Mucosa of gallbladder (tissue), 1 donor: ENCODE data around the gene EHHADH. TPM values are rescaled to one million over a fixed set of nuclear protein-coding genes. Genes with fewer than 3 reads are reported as not detected.
"Not testable (repeated sequence)": the region's sequence is repeated elsewhere in the genome, so short reads cannot be mapped to it uniquely, and the experiment has no call there.

Source experiments
- DNase-seq: peaks from one replicate; pipeline ENCODE4 v3.0.0-alpha.2; 2020; ENCODE audit warnings: low spot score
- total RNA-seq: library from RNA; stranded (reverse); gene quantifications from one replicate; pipeline ENCODE4 v1.2.1, GENCODE V29; 2021
- donor health status: DM: no; HTN: no; CAD: no.

The EHHADH gene
- total RNA-seq, 1 donor from 2014 or later: 25.0 TPM

- no peak for DNase-seq
These were observed 2.6 kb downstream of the EHHADH start for GRCh38 chr3:185251272-185251671.

GRCh38 chr3:185250653-185251052 lies 3.2 kb downstream of the EHHADH start:
- no peak for DNase-seq

GRCh38 chr3:185250247-185250646 lies 3.6 kb downstream of the EHHADH start:
- no peak for DNase-seq

GRCh38 chr3:185242642-185243041 lies 11.2 kb downstream of the EHHADH start:
- no peak for DNase-seq

DNA sequence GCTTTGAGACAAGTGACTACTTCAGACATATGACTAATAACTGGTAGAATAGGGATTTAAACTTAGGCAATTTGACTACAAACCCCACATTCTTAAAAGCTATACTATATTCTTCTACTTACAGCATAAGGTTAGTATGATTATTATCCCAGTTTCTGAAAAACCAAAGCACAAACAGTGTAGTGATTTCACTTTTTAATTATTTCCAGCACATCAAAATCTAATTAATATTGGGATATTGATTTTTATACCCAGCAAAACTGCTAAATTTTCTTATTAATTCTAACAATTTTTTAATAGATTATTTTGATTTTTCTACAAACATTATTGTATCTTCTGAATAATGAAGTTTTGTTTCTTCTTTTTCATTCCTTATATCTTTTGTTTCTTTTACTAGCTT lies 16.9 kb downstream of the EHHADH start:
- no peak for DNase-seq

- no peak for DNase-seq
These were observed 20.5 kb downstream of the EHHADH start for GRCh38 chr3:185233328-185233727.

DNA sequence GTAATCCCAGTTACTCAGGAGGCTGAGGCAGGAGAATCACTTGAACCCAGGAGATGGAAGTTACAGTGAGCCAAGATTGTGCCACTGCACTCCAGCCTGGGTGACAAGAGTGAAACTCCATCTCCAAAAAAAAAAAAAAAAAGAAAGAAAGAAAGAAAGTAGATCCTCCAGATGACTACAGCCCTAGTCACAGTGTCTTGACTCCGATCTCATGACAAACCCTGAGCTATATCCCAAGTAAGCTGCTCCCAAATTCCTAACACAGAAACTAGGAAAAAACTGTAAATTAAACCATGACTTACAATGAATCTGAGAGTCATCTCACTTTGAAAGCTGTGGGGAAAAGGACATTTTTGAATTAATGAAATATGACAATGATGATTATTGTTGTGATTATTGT lies 27.3 kb downstream of the EHHADH start:
- not testable (repeated sequence) for DNase-seq

DNA sequence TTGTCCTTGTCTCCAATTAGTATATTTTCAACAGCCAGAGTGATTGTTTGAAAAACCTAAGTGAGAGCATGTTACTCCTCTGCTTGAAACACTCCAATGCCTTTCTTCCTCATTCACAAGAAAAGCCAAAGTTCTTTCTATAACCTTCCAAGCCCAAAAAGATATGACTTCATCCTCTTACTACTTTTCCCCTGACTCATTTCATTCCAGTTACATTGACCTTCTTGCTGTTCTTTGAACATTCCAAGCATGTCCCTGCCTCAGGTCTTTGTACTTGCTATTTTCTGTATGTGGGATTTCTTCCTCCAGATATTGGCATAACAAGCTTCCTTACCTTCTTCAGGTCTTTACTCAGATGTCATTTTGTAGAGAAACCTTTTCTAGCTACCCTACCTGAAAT lies 28.3 kb downstream of the EHHADH start:
- DNase-seq: no peak

- no peak for DNase-seq
These were observed 28.8 kb downstream of the EHHADH start for GRCh38 chr3:185225080-185225479.

DNA sequence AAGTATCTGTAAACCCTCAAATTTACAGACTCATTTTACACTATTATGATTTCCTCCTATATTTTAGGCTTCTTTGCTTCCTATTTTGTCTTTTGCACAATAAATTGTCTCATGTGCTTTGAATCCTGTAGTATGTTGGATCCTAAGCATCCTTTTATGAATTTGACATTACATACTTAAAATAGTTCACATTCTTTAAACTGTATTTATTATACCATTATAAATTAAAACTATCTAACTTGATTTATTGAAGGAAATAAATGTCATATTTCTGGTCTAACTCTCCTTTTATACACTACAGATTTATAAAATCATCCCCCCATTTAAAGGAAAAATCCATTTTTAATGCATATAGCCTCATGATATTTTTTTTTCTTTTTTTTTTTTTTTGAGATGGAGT lies 32.6 kb downstream of the EHHADH start:
- no peak for DNase-seq

- no peak for DNase-seq
These were observed 37.3 kb downstream of the EHHADH start for GRCh38 chr3:185216607-185216958.

DNA sequence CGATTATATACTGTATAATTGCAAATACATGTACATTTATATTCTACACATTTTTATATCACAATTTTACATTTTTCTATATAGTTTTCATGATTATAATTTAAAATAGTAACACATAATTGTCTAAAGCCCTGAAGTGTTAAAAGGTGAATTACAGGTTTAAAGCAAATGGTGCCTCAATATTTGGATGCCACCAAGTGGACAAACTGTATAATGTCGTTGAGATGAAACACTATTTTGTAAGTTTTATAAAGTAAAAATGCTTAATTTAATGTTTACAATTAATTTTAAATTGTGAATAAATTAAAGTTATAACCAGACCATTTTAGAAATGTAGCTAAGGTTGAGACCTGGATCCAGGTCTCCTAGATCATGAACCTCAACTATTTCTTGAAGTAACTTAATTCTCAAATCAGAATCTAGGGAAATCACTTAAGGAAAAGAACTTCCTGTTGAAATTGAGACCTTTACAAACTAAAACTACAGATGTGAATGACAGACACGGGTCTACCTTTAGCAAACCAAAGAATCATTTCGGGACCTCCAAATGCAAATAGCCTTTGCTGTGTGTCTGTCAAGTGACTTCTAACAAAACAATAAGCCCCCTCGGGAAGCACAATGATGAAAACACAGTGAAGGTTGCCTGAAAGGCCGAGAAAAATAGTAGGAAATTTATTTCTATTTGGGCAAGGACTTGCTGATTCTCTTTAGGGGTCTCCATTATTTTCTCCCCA lies 37.8 kb downstream of the EHHADH start:
- DNase-seq: no peak

DNA sequence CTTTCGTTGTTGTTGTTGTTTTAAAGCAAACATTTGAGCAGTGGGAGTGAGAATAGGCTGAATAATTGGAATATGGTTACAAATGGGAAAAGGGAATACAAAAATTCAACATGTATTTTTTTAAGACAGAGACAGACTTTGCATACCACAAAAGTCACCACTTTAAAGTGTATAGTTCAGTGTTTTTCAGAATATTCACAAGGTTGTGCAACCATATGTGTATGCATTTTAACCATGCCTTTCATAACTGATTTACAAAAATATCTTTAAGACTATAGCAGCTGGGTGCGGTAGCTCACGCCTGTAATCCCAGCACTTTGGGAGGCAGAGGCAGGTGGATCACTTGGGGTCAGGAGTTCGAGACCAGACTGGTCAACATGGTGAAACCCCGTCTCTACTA lies 41.3 kb downstream of the EHHADH start:
- DNase-seq: no peak

GRCh38 chr3:185212086-185212485 lies 41.8 kb downstream of the EHHADH start:
- DNase-seq: no peak

- no peak for DNase-seq
These were observed 43.2 kb downstream of the EHHADH start for GRCh38 chr3:185210621-185211142.

- DNase-seq: no peak
These were observed 45.0 kb downstream of the EHHADH start for GRCh38 chr3:185208823-185209222.

DNA sequence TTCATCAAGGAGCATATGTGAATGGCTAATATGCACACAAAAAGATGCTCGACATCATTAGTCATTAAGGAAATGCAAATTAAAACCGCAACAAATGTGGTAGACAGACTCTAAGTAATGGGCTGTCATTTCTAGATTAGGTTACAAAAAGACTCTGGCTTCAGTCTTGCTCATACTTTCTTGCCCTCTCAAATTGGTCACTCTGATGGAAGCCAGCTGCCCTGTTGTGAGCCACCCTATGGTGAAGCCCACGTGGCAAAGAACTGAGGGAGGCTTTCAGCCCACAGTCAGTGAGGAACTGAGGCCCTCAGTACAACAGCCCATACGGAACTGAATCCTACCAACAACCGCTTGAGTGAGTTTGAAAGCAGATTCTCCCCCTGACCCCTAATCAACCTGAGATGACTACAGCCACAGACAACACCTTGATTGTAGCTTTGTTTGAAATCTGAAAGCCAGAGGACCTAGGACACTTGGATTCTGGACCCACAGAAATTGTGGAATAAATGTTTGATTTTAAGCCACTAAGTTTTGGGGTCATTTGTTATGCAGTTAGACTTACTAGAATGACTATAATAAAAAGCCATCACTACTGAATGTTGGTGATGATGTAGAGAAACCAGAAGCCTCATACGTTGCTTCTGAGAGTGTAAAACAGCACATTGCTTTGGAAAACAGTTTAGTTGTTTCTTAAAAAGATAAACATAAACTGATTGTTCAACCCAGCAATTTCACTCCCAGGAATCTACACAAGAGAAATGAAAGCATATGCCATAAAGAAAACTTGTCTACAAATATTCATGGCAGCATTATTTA lies 45.7 kb downstream of the EHHADH start:
- DNase-seq: no peak

GRCh38 chr3:185207481-185207880 lies 46.4 kb downstream of the EHHADH start:
- DNase-seq: no peak

GRCh38 chr3:185205865-185206264 lies 48.0 kb downstream of the EHHADH start:
- DNase-seq: no peak

DNA sequence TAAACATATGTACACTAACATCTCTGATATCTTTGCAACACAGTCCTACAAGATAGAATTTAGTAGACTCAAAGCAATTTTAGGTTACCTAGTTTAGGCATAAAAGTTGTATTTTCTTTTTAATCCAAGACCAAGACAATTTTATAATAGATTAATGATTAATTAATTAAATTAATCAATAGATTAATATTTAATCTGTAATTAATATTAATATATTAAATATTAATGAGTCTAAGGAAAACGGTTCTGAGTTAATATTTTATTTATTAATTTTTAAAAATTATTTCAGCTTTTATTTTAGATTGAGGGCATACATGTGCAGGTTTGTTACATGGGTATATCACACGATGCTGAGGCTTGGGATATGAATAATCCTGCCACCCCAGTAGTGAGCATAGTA lies 49.0 kb downstream of the EHHADH start:
- DNase-seq: no peak

- DNase-seq: no peak
These were observed 53.2 kb downstream of the EHHADH start for GRCh38 chr3:185200639-185201038.

DNA sequence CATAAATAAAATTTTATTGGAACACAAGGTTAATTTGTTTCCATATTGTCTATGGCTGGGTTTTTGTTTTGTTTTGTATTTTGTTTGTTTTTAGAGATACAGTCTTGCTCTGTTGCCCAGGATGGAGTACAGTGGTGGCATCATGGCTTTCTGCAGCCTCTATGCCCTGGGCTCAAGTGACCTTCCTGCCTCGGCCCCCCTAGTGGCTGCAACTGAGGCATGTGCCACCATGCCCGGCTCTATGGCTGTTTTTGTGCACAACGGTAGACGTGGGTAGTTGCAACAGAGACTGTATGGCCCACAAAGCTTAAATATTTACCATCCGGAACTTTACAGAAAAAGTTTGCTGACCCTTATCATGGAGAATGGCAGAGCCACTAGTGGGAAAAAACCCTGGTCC lies 54.2 kb downstream of the EHHADH start:
- no peak for DNase-seq

GRCh38 chr3:185199206-185199605 lies 54.6 kb downstream of the EHHADH start:
- DNase-seq: no peak
